Astrocyte (in vitro differentiated cells and primary cell): Measurements from ENCODE around the gene AGBL4. TPM values are rescaled to one million over a fixed set of nuclear protein-coding genes. Genes with fewer than 3 reads are reported as not detected.

ENCODE experiments used
- DNase-seq: peaks from one replicate; pipeline ENCODE4 v3.0.0-alpha.2; 2010; ENCODE audit warnings: low read depth
- FAIRE-seq: peaks from 2 replicates; lab custom pipeline; 2011; peaks lifted over from hg19 to GRCh38; lab: Jason Lieb, UNC
- H2AFZ ChIP-seq: 2 replicates; pipeline ENCODE4 v1.6.0; 2012; ENCODE audit warnings: low read depth, low read length, inconsistent platforms
- H3K27ac ChIP-seq: 2 replicates; pipeline ENCODE4 v1.5.1; 2011; ENCODE audit warnings: low read depth, low read length, inconsistent platforms
- H3K27me3 ChIP-seq: 2 replicates; pipeline ENCODE4 v1.6.0; 2011; ENCODE audit warnings: low read length, inconsistent platforms; ENCODE audit not compliant: insufficient read depth
- H3K36me3 ChIP-seq: 2 replicates; pipeline ENCODE4 v1.5.1; 2011; ENCODE audit warnings: low read length, inconsistent platforms; ENCODE audit not compliant: insufficient read depth
- H3K4me1 ChIP-seq: 2 replicates; pipeline ENCODE4 v1.5.1; 2011; ENCODE audit warnings: low read length, inconsistent platforms; ENCODE audit not compliant: insufficient read depth
- H3K4me2 ChIP-seq: 2 replicates; pipeline ENCODE4 v1.6.0; 2012; ENCODE audit warnings: low read length, inconsistent platforms
- H3K4me3 ChIP-seq: 2 replicates; pipeline ENCODE4 v1.5.1; 2011; ENCODE audit warnings: low read depth, mild to moderate bottlenecking, low read length, inconsistent platforms; ENCODE audit not compliant: insufficient read depth
- H3K79me2 ChIP-seq: 2 replicates; pipeline ENCODE4 v1.6.0; 2012; ENCODE audit warnings: mild to moderate bottlenecking, low read length, inconsistent platforms; ENCODE audit not compliant: insufficient read depth
- H3K9ac ChIP-seq: 2 replicates; pipeline ENCODE4 v1.6.0; 2012; ENCODE audit warnings: mild to moderate bottlenecking, low read length, inconsistent platforms
- H3K9me3 ChIP-seq: 2 replicates; pipeline ENCODE4 v1.5.1; 2012; ENCODE audit warnings: low read depth, mild to moderate bottlenecking, low read length, inconsistent platforms; ENCODE audit not compliant: insufficient read depth
- H4K20me1 ChIP-seq: 2 replicates; pipeline ENCODE4 v1.6.0; 2012; ENCODE audit warnings: low read length, inconsistent platforms; ENCODE audit not compliant: insufficient read depth
- H3K27ac Mint-ChIP-seq: one replicate; pipeline ENCODE4 v1.8.0; 2021; ENCODE audit warnings: mild to moderate bottlenecking, mixed read lengths; ENCODE audit not compliant: unreplicated experiment
- H3K27me3 Mint-ChIP-seq: one replicate; pipeline ENCODE4 v1.8.0; 2021; ENCODE audit warnings: low read depth, mixed read lengths; ENCODE audit not compliant: unreplicated experiment
- H3K36me3 Mint-ChIP-seq: one replicate; pipeline ENCODE4 v1.8.0; 2021; ENCODE audit warnings: low read depth, mixed read lengths; ENCODE audit not compliant: unreplicated experiment
- H3K4me1 Mint-ChIP-seq: one replicate; pipeline ENCODE4 v1.8.0; 2021; ENCODE audit warnings: low read depth, mixed read lengths; ENCODE audit not compliant: unreplicated experiment
- H3K4me3 Mint-ChIP-seq: one replicate; pipeline ENCODE4 v1.8.0; 2021; ENCODE audit warnings: mild to moderate bottlenecking, moderate library complexity, mixed read lengths; ENCODE audit not compliant: unreplicated experiment
- H3K9me3 Mint-ChIP-seq: one replicate; pipeline ENCODE4 v1.8.0; 2021; ENCODE audit warnings: mild to moderate bottlenecking, mixed read lengths; ENCODE audit not compliant: unreplicated experiment
- EZH2 ChIP-seq: IDR thresholded peaks from 2 replicates; pipeline ENCODE4 v1.6.1; 2012; ENCODE audit warnings: mild to moderate bottlenecking, low read length, inconsistent platforms; ENCODE audit not compliant: insufficient read depth
- total RNA-seq: library from RNA; stranded (reverse); gene quantifications from 2 replicates; pipeline ENCODE4 v1.2.1, GENCODE V29; 2021
- TF ChIP-seq, protein P1 (sequence below): IDR thresholded peaks from 2 replicates; pipeline ENCODE4 v1.5.1; 2011; ENCODE audit warnings: low read depth, mild to moderate bottlenecking, inconsistent platforms, low read length, moderate library complexity; ENCODE audit not compliant: insufficient read depth

AGBL4 gene
- total RNA-seq, 1 donor from 2014 or later, result not detected

DNA sequence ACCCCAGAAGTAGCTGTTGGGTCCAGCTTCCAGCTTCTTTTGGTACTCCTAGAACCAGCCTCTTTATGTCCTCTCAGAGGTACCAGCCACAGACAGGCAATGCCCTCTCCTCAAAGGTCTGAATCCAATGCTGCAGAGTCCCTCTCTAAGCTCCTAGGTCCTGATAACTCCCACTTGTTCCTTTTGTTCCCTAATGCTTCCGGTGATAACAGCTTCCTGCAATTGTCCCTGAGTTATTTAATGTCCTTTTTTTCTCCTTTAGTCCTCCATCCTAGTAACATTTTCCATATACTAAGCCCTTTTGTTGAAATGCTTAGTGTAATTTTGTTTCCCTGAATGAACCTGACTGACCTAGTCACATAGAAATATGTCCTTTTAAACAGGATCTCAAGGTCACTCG lies 1045.3 kb downstream of the AGBL4 start:
- H3K4me1 ChIP-seq, result no peaks in the 10 kb centered on the region
- H3K27me3 Mint-ChIP-seq, result no peaks in the 10 kb centered on the region
- no peak overlapping the region for H3K4me2 ChIP-seq
- H3K4me3 ChIP-seq, result no peak overlapping the region
- H3K4me3 Mint-ChIP-seq, result no peak overlapping the region
- no peaks in the 10 kb centered on the region for H4K20me1 ChIP-seq
- no peak overlapping the region for H3K9ac ChIP-seq
- H3K9me3 Mint-ChIP-seq, result peaks cover 3% of the 10 kb centered on the region
- no peak overlapping the region for H3K27ac Mint-ChIP-seq
- no peak for TF ChIP-seq EZH2
- TF ChIP-seq, protein P1, sequence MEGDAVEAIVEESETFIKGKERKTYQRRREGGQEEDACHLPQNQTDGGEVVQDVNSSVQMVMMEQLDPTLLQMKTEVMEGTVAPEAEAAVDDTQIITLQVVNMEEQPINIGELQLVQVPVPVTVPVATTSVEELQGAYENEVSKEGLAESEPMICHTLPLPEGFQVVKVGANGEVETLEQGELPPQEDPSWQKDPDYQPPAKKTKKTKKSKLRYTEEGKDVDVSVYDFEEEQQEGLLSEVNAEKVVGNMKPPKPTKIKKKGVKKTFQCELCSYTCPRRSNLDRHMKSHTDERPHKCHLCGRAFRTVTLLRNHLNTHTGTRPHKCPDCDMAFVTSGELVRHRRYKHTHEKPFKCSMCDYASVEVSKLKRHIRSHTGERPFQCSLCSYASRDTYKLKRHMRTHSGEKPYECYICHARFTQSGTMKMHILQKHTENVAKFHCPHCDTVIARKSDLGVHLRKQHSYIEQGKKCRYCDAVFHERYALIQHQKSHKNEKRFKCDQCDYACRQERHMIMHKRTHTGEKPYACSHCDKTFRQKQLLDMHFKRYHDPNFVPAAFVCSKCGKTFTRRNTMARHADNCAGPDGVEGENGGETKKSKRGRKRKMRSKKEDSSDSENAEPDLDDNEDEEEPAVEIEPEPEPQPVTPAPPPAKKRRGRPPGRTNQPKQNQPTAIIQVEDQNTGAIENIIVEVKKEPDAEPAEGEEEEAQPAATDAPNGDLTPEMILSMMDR, result no peak
- H3K27ac ChIP-seq, result no peak overlapping the region
- H3K9me3 ChIP-seq, result no peaks in the 10 kb centered on the region
- no peaks in the 10 kb centered on the region for H3K4me1 Mint-ChIP-seq
- no peaks in the 10 kb centered on the region for H3K79me2 ChIP-seq
- no peaks in the 10 kb centered on the region for H3K36me3 ChIP-seq
- H3K27me3 ChIP-seq, result no peaks in the 10 kb centered on the region
- H2AFZ ChIP-seq, result no peak overlapping the region
- no peak for DNase-seq
- no peak for FAIRE-seq
- no peaks in the 10 kb centered on the region for H3K36me3 Mint-ChIP-seq

DNA sequence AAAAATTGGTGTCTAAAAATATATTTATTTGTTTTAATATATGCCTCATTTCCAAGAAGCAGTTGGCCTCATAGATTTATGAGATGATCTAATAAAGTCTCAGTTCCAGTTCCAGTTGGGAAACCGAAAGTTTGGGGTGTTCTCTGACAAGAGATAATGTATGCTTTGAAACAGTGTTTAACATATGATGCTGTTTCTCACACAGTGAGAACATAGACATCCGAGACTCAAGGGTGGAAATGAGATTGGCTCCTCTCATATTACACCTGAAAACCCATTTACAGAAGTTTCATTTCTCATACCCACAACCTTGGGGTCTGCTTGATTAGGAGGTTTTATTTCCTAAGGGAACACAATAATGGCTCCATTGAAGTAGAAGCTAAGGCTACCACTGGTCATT lies 1046.5 kb downstream of the AGBL4 start:
- Mint-ChIP-seq H3K27me3 (no peaks in the 10 kb centered on the region), H3K4me1 (no peaks in the 10 kb centered on the region), H3K27ac (no peak overlapping the region), H3K36me3 (no peaks in the 10 kb centered on the region), H3K9me3 (peaks cover 3% of the 10 kb centered on the region), H3K4me3 (no peak overlapping the region)
- H3K9ac ChIP-seq, result no peak overlapping the region
- no peak overlapping the region for H3K4me3 ChIP-seq
- DNase-seq (no peak), FAIRE-seq (no peak)
- no peaks in the 10 kb centered on the region for H3K27me3 ChIP-seq
- no peaks in the 10 kb centered on the region for H4K20me1 ChIP-seq
- H3K27ac ChIP-seq, result no peak overlapping the region
- H3K4me2 ChIP-seq, result no peak overlapping the region
- no peak for TF ChIP-seq EZH2
- TF ChIP-seq, protein P1, result no peak
- H3K79me2 ChIP-seq, result no peaks in the 10 kb centered on the region
- no peaks in the 10 kb centered on the region for H3K36me3 ChIP-seq
- no peaks in the 10 kb centered on the region for H3K9me3 ChIP-seq
- no peak overlapping the region for H2AFZ ChIP-seq
- no peaks in the 10 kb centered on the region for H3K4me1 ChIP-seq

DNA sequence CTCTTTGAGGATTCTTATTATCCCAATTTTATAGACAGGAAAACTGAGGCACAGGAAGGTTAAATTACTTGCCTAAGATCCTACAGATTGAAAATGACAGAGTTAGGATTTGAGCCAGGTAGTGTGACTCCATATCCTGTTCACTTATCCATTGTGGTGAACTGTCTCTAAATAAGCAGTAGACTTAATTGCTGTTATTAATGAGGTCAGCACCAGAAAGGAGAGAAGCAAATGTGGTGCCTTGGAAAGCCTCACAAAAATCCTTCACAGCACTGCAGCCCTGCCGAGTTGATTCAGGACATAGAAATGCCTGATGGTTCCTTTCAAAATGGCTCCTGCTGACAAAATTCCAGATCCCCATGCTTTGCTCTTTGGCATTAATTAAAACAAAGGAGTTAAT lies 1053.8 kb downstream of the AGBL4 start:
- Mint-ChIP-seq H3K27me3 (no peaks in the 10 kb centered on the region), H3K27ac (no peak overlapping the region), H3K36me3 (no peaks in the 10 kb centered on the region), H3K4me3 (no peak overlapping the region), H3K9me3 (peaks cover 5% of the 10 kb centered on the region), H3K4me1 (no peaks in the 10 kb centered on the region)
- no peaks in the 10 kb centered on the region for H3K36me3 ChIP-seq
- H3K9ac ChIP-seq, result no peak overlapping the region
- TF ChIP-seq, protein P1, result no peak
- H3K27ac ChIP-seq, result no peak overlapping the region
- no peak overlapping the region for H3K4me3 ChIP-seq
- H3K4me2 ChIP-seq, result no peak overlapping the region
- no peaks in the 10 kb centered on the region for H3K79me2 ChIP-seq
- H4K20me1 ChIP-seq, result no peaks in the 10 kb centered on the region
- no peaks in the 10 kb centered on the region for H3K9me3 ChIP-seq
- no peak for FAIRE-seq
- no peaks in the 10 kb centered on the region for H3K4me1 ChIP-seq
- peak; percentile 41 for DNase-seq
- H3K27me3 ChIP-seq, result no peaks in the 10 kb centered on the region
- no peak overlapping the region for H2AFZ ChIP-seq
